ENCODE measurements around the gene MAPKAPK2.

DNA sequence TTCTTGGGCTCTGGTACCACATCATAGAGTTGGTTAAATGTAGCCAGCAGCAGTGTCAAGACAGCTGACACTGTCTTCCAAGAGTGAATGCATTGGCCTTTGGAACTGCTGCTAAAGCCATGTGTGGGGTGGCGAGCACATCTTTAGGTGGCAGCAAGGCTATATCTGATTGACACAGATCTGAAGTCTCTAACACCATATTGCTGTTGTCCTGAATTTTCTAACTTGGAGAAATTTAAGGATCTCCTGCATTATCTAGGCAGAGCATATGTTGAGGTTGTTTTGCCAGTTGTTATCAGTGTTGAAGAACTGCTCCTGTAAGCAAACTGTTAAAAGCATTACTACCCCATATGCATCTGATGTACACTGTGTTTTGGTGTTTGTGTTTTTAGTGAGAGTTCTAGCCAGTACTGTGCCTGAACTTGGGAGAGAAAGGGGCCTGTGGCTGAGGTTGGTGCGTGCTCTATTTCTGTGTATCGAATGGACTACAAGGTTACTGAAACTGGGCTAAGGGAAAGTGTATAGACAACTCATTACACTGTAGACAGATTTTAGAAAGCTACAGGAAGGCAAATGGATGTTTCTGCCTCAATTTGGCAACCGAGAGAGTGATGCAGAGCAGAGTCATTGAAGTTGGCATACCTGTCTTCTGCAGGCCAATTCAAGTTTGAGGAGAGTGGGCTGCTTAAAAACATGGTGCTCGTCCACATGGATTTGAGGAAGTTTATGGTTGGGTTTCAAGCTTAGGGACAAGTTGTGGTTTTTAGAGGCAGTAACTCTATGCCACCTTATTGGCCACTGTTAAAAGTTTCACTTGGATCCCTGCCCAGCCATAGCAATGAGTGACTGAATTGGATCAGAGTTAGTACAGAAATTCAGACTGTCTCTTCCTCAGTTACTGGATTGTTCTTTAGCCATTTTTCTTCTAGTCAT is 32.5 kb upstream of the MAPKAPK2 start:
- TF ChIP-seq POLR2A (IDR thresholded peaks at IDR 0.05) (no peak), POLR2AphosphoS5 (IDR thresholded peaks at IDR 0.05) (no peak)

Data from spleen (tissue), 3 donors.